Suprapubic skin (tissue), 4 donors: ENCODE measurements around the gene CDC45. TPM values are rescaled to one million over a fixed set of nuclear protein-coding genes. Genes with fewer than 3 reads are reported as not detected.

Experiments
- DNase-seq, 2 donors: peaks; one replicate each; pipeline ENCODE4 v3.0.0-alpha.2; 2019; ENCODE audit warnings: low spot score in 2 of 2
- H3K27ac ChIP-seq: fragments of 200-600 bp; sonication (generic); one replicate; pipeline ENCODE4 v1.5.1; 2019
- H3K27me3 ChIP-seq: fragments of 200-600 bp; sonication (generic); one replicate; pipeline ENCODE4 v1.5.1; 2019
- H3K36me3 ChIP-seq: fragments of 200-600 bp; sonication (generic); one replicate; pipeline ENCODE4 v1.5.1; 2019
- H3K4me1 ChIP-seq: fragments of 200-600 bp; sonication (generic); one replicate; pipeline ENCODE4 v1.5.1; 2019
- H3K4me3 ChIP-seq: fragments of 200-600 bp; sonication (generic); one replicate; pipeline ENCODE4 v1.5.1; 2019; ENCODE audit warnings: mild to moderate bottlenecking
- H3K9me3 ChIP-seq: fragments of 200-600 bp; sonication (generic); one replicate; pipeline ENCODE4 v1.5.1; 2019
- CTCF ChIP-seq, 2 donors: fragments of 200-600 bp in 1 of 2; fragments of 450-650 bp in 1 of 2; sonication (generic) in 1 of 2; IDR thresholded peaks; one replicate each; pipeline ENCODE4 v1.5.1; 2016 to 2019; ENCODE audit warnings: antibody characterized with exemption in 2 of 2, mild to moderate bottlenecking in 1 of 2, moderate library complexity in 1 of 2
- EP300 ChIP-seq: sonication (generic); formaldehyde crosslinking; IDR thresholded peaks from one replicate; pipeline ENCODE4 v1.6.1; 2017; ENCODE audit warnings: antibody characterized with exemption
- POLR2A ChIP-seq, 2 donors: fragments of 450-650 bp; IDR thresholded peaks; one replicate each; pipeline ENCODE4 v1.6.1; 2017; ENCODE audit warnings: antibody characterized with exemption in 2 of 2, mild to moderate bottlenecking in 2 of 2, moderate library complexity in 2 of 2
- POLR2AphosphoS5 ChIP-seq, 3 donors: sonication (generic); formaldehyde crosslinking; IDR thresholded peaks; one replicate each; pipeline ENCODE4 v1.6.1; 2017; ENCODE audit warnings: antibody characterized with exemption in 3 of 3
- WGBS: methylation state at CpG from one replicate; pipeline ENCODE4 v1.1.5; 2018; 5-methylcytosine and 5-hydroxymethylcytosine counted together
- total RNA-seq, 4 donors: library from RNA; depleted of rRNA; stranded (reverse); fragments of >200 nt; gene quantifications; one replicate each; pipeline ENCODE4 v1.1.0, GENCODE V29; 2016

CDC45 gene
- total RNA-seq, 4 donors from 2014 or later: 0.72 to 3.3 (median 1.4) TPM

- DNase-seq: peak; percentile 94
- Histone ChIP-seq H3K27ac (peak within 1 kb of the TSS; percentile 93), H3K4me3 (peak within 1 kb of the TSS; percentile 67), H3K36me3 (peaks cover 26% of the 10 kb centered on the region), H3K9me3 (no peaks in the 10 kb centered on the region), H3K27me3 (no peaks in the 10 kb centered on the region), H3K4me1 (peaks cover 30% of the 10 kb centered on the region)
- WGBS: 0% methylated on average over 46 of the region's 92 CpGs
- TF ChIP-seq POLR2A (IDR thresholded peaks at IDR 0.05) (peak in 1 of 2 donors; percentile 65), CTCF (IDR thresholded peaks at IDR 0.05) (no peak), EP300 (no peak), POLR2AphosphoS5 (IDR thresholded peaks at IDR 0.05) (peak in 1 of 3 donors; percentile 1)
Observed at GRCh38 chr22:19447330-19448075, 32.2 kb upstream of the CDC45 start, which contains the start of gene C22orf39. Gene C22orf39 (minus strand): TSS chr22:19447711. CDS start chr22:19447688, 23 bp downstream.

- WGBS: 15% methylated on average over 11 of the region's 14 CpGs
- Histone ChIP-seq H3K4me3 (peak overlapping the region; percentile 67), H3K27me3 (no peaks in the 10 kb centered on the region), H3K4me1 (peaks cover 30% of the 10 kb centered on the region), H3K36me3 (peaks cover 32% of the 10 kb centered on the region), H3K27ac (peak overlapping the region; percentile 93), H3K9me3 (no peaks in the 10 kb centered on the region)
- no peak for DNase-seq
- no peak for TF ChIP-seq POLR2AphosphoS5 (IDR thresholded peaks at IDR 0.05)
- TF ChIP-seq CTCF (IDR thresholded peaks at IDR 0.05): no peak
- no peak for TF ChIP-seq POLR2A (IDR thresholded peaks at IDR 0.05)
- no peak for TF ChIP-seq EP300
Observed at GRCh38 chr22:19448076-19448607, 31.6 kb upstream of the CDC45 start.

- Histone ChIP-seq H3K4me3 (no peak overlapping the region), H3K27ac (no peak overlapping the region), H3K4me1 (peaks cover 30% of the 10 kb centered on the region)
Observed at GRCh38 chr22:19448739-19449421, 30.8 kb upstream of the CDC45 start.

GRCh38 chr22:19449422-19449767 is 30.3 kb upstream of the CDC45 start:
- Histone ChIP-seq H3K9me3 (no peaks in the 10 kb centered on the region), H3K36me3 (peaks cover 32% of the 10 kb centered on the region)
- WGBS: 57% methylated on average over 2 of the region's 2 CpGs

More at GRCh38 chr22:19448739-19449421, 30.8 kb upstream of the CDC45 start:
- WGBS: 60% methylated on average over 4 of the region's 5 CpGs
- DNase-seq: no peak
- Histone ChIP-seq H3K27me3 (no peaks in the 10 kb centered on the region), H3K9me3 (no peaks in the 10 kb centered on the region), H3K36me3 (peaks cover 32% of the 10 kb centered on the region)
- no peak for TF ChIP-seq CTCF (IDR thresholded peaks at IDR 0.05)
- no peak for TF ChIP-seq EP300
- TF ChIP-seq POLR2A (IDR thresholded peaks at IDR 0.05): no peak
- no peak for TF ChIP-seq POLR2AphosphoS5 (IDR thresholded peaks at IDR 0.05)

More at GRCh38 chr22:19449422-19449767, 30.3 kb upstream of the CDC45 start:
- Histone ChIP-seq H3K27me3 (no peaks in the 10 kb centered on the region), H3K27ac (no peak overlapping the region), H3K4me3 (no peak overlapping the region), H3K4me1 (peaks cover 30% of the 10 kb centered on the region)
- no peak for DNase-seq
- TF ChIP-seq CTCF (IDR thresholded peaks at IDR 0.05) (no peak), EP300 (no peak), POLR2A (IDR thresholded peaks at IDR 0.05) (no peak), POLR2AphosphoS5 (IDR thresholded peaks at IDR 0.05) (no peak)
